Measurements from ENCODE around the gene C16orf95.

GRCh38 chr16:87267566-87267965 lies 49.6 kb downstream of the C16orf95 start:
- TF ChIP-seq POLR2A (IDR thresholded peaks at IDR 0.05) (no peak), CTCF (IDR thresholded peaks at IDR 0.05) (no peak)
